Neural cell (in vitro differentiated cells): ENCODE results near the gene REPS2. TPM values are rescaled to one million over a fixed set of nuclear protein-coding genes. Genes with fewer than 3 reads are reported as not detected.

Experiments used
- H2AFZ ChIP-seq: fragments of 200-600, 300-800 bp; sonication (generic), shearing (Covaris generic); 2 replicates; pipeline ENCODE4 v1.6.0; 2014; ENCODE audit warnings: low read depth, mild to moderate bottlenecking, antibody characterized with exemption, low read length, moderate library complexity
- H3F3A ChIP-seq: fragments of 200-600 bp; shearing (Covaris generic); 2 replicates; pipeline ENCODE4 v1.6.1; 2016; ENCODE audit warnings: mild to moderate bottlenecking, moderate library complexity, mixed read lengths, antibody characterized with exemption, low read length; ENCODE audit not compliant: insufficient read depth, poor library complexity, severe bottlenecking
- H3K27ac ChIP-seq: fragments of 200-600, 300-800 bp; sonication (generic), shearing (Covaris generic); 2 replicates; pipeline ENCODE4 v1.5.1; 2014; ENCODE audit warnings: mild to moderate bottlenecking, low read length, moderate library complexity
- H3K27me3 ChIP-seq: fragments of 300-800, 200-600 bp; sonication (generic), shearing (Covaris generic); 2 replicates; pipeline ENCODE4 v1.6.0; 2014; ENCODE audit warnings: mild to moderate bottlenecking, low read depth, low read length, moderate library complexity; ENCODE audit not compliant: insufficient read depth
- H3K36me3 ChIP-seq: fragments of 300-800, 200-600 bp; sonication (generic), shearing (Covaris generic); 2 replicates; pipeline ENCODE4 v1.5.1; 2014; ENCODE audit warnings: mild to moderate bottlenecking, antibody characterized with exemption, low read length, moderate library complexity; ENCODE audit not compliant: insufficient read depth
- H3K4me2 ChIP-seq: fragments of 300-800, 200-600 bp; sonication (generic), shearing (Covaris generic); 2 replicates; pipeline ENCODE4 v1.6.0; 2014; ENCODE audit warnings: mild to moderate bottlenecking, low read length
- H3K4me3 ChIP-seq: fragments of 300-800, 200-600 bp; sonication (generic), shearing (Covaris generic); 2 replicates; pipeline ENCODE4 v1.5.1; 2014; ENCODE audit warnings: mild to moderate bottlenecking, low read length, moderate library complexity
- H3K79me2 ChIP-seq: fragments of 200-600 bp; shearing (Covaris generic); replicated peaks from 2 replicates; pipeline ENCODE4 v1.6.0; 2014; ENCODE audit warnings: mild to moderate bottlenecking, low read length, moderate library complexity; ENCODE audit not compliant: insufficient read depth
- H3K9ac ChIP-seq: fragments of 300-800, 200-600 bp; sonication (generic), shearing (Covaris generic); 2 replicates; pipeline ENCODE4 v1.6.1; 2016; ENCODE audit warnings: mild to moderate bottlenecking, low read length, mixed read lengths
- H3K9me2 ChIP-seq: fragments of 200-600 bp; shearing (Covaris generic); 2 replicates; pipeline ENCODE4 v1.6.1; 2016; ENCODE audit warnings: mild to moderate bottlenecking, low read length, mixed read lengths; ENCODE audit not compliant: insufficient read depth
- H3K9me3 ChIP-seq: fragments of 200-600, 300-800 bp; sonication (generic), shearing (Covaris generic); 2 replicates; pipeline ENCODE4 v1.6.1; 2016; ENCODE audit warnings: mild to moderate bottlenecking, mixed run types, low read length, moderate library complexity, mixed read lengths
- H4K20me1 ChIP-seq: fragments of 200-600 bp; shearing (Covaris generic); 2 replicates; pipeline ENCODE4 v1.6.1; 2016; ENCODE audit warnings: mild to moderate bottlenecking, mixed run types; ENCODE audit not compliant: insufficient read depth
- CTCF ChIP-seq: fragments of 450-650 bp; IDR thresholded peaks from 2 replicates; pipeline ENCODE4 v1.5.1; 2014; ENCODE audit warnings: antibody characterized with exemption, mild to moderate bottlenecking, moderate library complexity; ENCODE audit not compliant: poor library complexity, severe bottlenecking
- EP300 ChIP-seq: fragments of 450-650 bp; conservative IDR thresholded peaks from 2 replicates; pipeline ENCODE4 v1.6.1; 2014; ENCODE audit warnings: antibody characterized with exemption, mild to moderate bottlenecking, moderate library complexity; ENCODE audit not compliant: poor library complexity, severe bottlenecking
- EZH2 ChIP-seq: fragments of 200-600, 300-800 bp; shearing (Covaris generic), sonication (generic); IDR thresholded peaks from 2 replicates; pipeline ENCODE4 v1.6.1; 2014; ENCODE audit warnings: antibody characterized with exemption, low read length, borderline replicate concordance, mild to moderate bottlenecking; ENCODE audit not compliant: insufficient read depth, poor library complexity, severe bottlenecking
- MXI1 ChIP-seq: fragments of 450-650 bp; conservative IDR thresholded peaks from 2 replicates; pipeline ENCODE4 v1.6.1; 2014; ENCODE audit warnings: antibody characterized with exemption, mild to moderate bottlenecking; ENCODE audit not compliant: poor library complexity, severe bottlenecking
- POLR2AphosphoS5 ChIP-seq: IDR thresholded peaks from 2 replicates; pipeline ENCODE4 v1.6.1; 2012
- RAD21 ChIP-seq: fragments of 450-650 bp; conservative IDR thresholded peaks from 2 replicates; pipeline ENCODE4 v1.6.1; 2014; ENCODE audit warnings: antibody characterized with exemption, mild to moderate bottlenecking, moderate library complexity
- REST ChIP-seq: IDR thresholded peaks from 2 replicates; pipeline ENCODE4 v1.6.1; 2012; ENCODE audit warnings: borderline replicate concordance
- SMC3 ChIP-seq: fragments of 450-650 bp; conservative IDR thresholded peaks from 2 replicates; pipeline ENCODE4 v1.6.1; 2014; ENCODE audit warnings: antibody characterized with exemption, mild to moderate bottlenecking, moderate library complexity; ENCODE audit not compliant: poor library complexity
- TAF1 ChIP-seq: IDR thresholded peaks from 2 replicates; pipeline ENCODE4 v1.6.1; 2012; ENCODE audit warnings: low read depth
- polyA plus RNA-seq: library from polyadenylated mRNA; depleted of rRNA; stranded (reverse); fragments of >200 nt; gene quantifications from 2 replicates; pipeline ENCODE4 v1.2.3, GENCODE V29; 2014

Gene REPS2
- polyA plus RNA-seq, 1 donor from 2014 or later = 15.1 TPM

GRCh38 chrX:16930392-16930791, 16.1 kb upstream of the REPS2 start:
- Histone ChIP-seq H3K4me2 (no peak overlapping the region), H2AFZ (no peak overlapping the region)
- no peak for TF ChIP-seq EZH2

GRCh38 chrX:16931371-16931770, 15.1 kb upstream of the REPS2 start:
- no peak overlapping the region for H2AFZ ChIP-seq
- H3K9ac ChIP-seq = no peak overlapping the region
- peak overlapping the region; percentile 49 for H3K27ac ChIP-seq
- H3K79me2 ChIP-seq = no peaks in the 10 kb centered on the region
- no peaks in the 10 kb centered on the region for H3K9me3 ChIP-seq
- H3K9me2 ChIP-seq = no peaks in the 10 kb centered on the region
- no peak overlapping the region for H3K4me2 ChIP-seq
- no peaks in the 10 kb centered on the region for H3F3A ChIP-seq
- TF ChIP-seq POLR2AphosphoS5 (peak; percentile 14), REST (no peak)
- H4K20me1 ChIP-seq = no peaks in the 10 kb centered on the region
- no peaks in the 10 kb centered on the region for H3K36me3 ChIP-seq
- H3K4me3 ChIP-seq = no peak overlapping the region
- H3K27me3 ChIP-seq = no peaks in the 10 kb centered on the region

More at GRCh38 chrX:16930392-16930791, 16.1 kb upstream of the REPS2 start:
- H3K4me3 ChIP-seq = no peak overlapping the region
- no peaks in the 10 kb centered on the region for H3F3A ChIP-seq
- no peaks in the 10 kb centered on the region for H4K20me1 ChIP-seq
- H3K9me2 ChIP-seq = no peaks in the 10 kb centered on the region
- no peaks in the 10 kb centered on the region for H3K9me3 ChIP-seq
- no peaks in the 10 kb centered on the region for H3K27me3 ChIP-seq
- H3K36me3 ChIP-seq = no peaks in the 10 kb centered on the region
- no peak overlapping the region for H3K9ac ChIP-seq
- peak overlapping the region; percentile 49 for H3K27ac ChIP-seq
- H3K79me2 ChIP-seq = no peaks in the 10 kb centered on the region

- H3F3A ChIP-seq = no peaks in the 10 kb centered on the region
- no peaks in the 10 kb centered on the region for H3K36me3 ChIP-seq
- no peak for TF ChIP-seq RAD21
- TF ChIP-seq TAF1 = no peak
- TF ChIP-seq EP300 = no peak
- TF ChIP-seq SMC3 = no peak
- H4K20me1 ChIP-seq = no peaks in the 10 kb centered on the region
- no peak overlapping the region for H2AFZ ChIP-seq
- no peaks in the 10 kb centered on the region for H3K27me3 ChIP-seq
- no peak overlapping the region for H3K27ac ChIP-seq
- H3K9me3 ChIP-seq = no peaks in the 10 kb centered on the region
- H3K79me2 ChIP-seq = no peaks in the 10 kb centered on the region
- H3K9me2 ChIP-seq = no peaks in the 10 kb centered on the region
- no peak overlapping the region for H3K4me2 ChIP-seq
- H3K9ac ChIP-seq = no peak overlapping the region
- H3K4me3 ChIP-seq = no peak overlapping the region
Measured at GRCh38 chrX:16931855-16932575, 14.4 kb upstream of the REPS2 start.

- TF ChIP-seq RAD21 (no peak), POLR2AphosphoS5 (no peak), EZH2 (no peak), SMC3 (no peak), TAF1 (no peak), CTCF (no peak), MXI1 (no peak), REST (no peak), EP300 (no peak)
- H3K27me3 ChIP-seq = no peaks in the 10 kb centered on the region
Measured at GRCh38 chrX:16934185-16934584, 12.3 kb upstream of the REPS2 start.

More at GRCh38 chrX:16934185-16934584, 12.3 kb upstream of the REPS2 start:
- Histone ChIP-seq H3F3A (no peaks in the 10 kb centered on the region), H3K4me3 (no peak overlapping the region), H3K9me3 (no peaks in the 10 kb centered on the region), H3K36me3 (no peaks in the 10 kb centered on the region), H4K20me1 (no peaks in the 10 kb centered on the region), H3K27ac (no peak overlapping the region), H3K4me2 (no peak overlapping the region), H3K79me2 (no peaks in the 10 kb centered on the region), H2AFZ (no peak overlapping the region), H3K9me2 (no peaks in the 10 kb centered on the region), H3K9ac (no peak overlapping the region)
